ENCODE measurements around the gene RASSF7.
A peak's percentile ranks its signal among the peaks of the same experiment; 100 is the strongest.

Gene RASSF7

DNA sequence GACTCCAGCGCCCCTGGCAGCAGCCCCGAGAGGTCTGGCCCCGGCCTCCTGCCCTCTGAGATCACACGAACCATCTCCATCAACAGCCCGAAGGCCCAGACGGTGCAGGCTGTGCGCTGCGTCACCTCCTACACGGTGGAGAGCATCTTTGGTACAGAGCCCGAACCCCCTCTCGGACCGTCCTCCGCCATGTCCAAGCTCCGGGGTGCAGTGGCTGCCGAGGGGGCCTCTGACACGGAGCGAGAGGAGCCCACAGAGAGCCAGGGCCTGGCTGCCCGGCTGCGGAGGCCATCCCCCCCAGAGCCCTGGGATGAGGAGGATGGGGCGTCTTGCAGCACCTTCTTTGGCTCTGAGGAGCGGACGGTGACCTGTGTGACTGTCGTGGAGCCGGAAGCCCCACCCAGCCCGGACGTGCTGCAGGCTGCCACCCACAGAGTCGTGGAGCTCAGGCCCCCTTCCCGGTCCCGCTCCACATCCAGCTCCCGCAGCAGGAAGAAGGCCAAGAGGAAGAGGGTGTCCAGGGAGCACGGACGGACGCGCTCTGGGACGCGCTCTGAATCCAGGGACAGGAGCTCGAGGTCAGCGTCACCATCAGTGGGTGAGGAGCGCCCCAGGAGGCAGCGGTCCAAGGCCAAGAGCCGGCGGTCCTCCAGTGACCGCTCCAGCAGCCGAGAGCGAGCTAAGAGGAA, 47.3 kb downstream of the RASSF7 start:
- no peak for FAIRE-seq
- DNase-seq (ENCODE audit: insufficient read length, low spot score), result no peak

DNA sequence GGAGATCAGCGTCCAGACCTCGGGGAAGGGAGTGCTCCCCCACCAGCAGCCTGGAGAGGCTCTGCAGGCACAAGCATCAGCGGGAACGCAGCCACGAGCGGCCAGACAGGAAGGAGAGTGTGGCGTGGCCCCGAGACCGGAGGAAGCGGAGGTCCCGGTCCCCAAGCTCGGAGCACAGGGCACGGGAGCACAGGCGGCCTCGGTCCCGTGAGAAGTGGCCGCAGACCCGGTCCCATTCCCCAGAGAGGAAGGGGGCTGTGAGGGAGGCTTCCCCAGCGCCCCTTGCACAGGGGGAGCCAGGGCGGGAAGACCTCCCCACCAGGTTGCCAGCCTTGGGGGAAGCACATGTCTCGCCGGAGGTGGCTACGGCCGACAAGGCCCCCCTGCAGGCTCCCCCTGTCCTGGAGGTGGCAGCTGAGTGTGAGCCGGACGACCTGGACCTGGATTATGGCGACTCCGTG, 48.1 kb downstream of the RASSF7 start:
- no peak for FAIRE-seq
- DNase-seq (ENCODE audit: insufficient read length, low spot score), result no peak

DNA sequence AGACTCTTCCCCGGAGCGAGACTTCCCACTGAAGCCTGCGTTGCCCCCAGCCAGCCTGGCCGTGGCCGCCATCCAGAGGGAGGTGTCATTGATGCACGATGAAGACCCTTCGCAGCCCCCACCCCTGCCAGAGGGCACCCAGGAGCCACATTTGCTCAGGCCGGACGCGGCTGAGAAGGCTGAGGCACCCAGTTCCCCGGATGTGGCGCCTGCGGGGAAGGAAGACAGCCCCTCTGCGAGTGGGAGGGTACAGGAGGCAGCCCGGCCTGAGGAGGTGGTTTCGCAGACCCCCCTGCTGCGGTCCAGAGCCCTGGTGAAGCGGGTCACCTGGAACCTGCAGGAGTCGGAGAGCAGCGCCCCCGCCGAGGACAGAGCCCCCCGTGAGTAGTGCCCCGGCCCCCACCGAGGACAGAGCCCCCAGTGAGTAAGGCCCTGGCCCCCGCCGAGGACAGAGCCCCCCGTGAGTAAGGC, 48.6 kb downstream of the RASSF7 start:
- DNase-seq (ENCODE audit: insufficient read length, low spot score), result no peak
- no peak for FAIRE-seq

DNA sequence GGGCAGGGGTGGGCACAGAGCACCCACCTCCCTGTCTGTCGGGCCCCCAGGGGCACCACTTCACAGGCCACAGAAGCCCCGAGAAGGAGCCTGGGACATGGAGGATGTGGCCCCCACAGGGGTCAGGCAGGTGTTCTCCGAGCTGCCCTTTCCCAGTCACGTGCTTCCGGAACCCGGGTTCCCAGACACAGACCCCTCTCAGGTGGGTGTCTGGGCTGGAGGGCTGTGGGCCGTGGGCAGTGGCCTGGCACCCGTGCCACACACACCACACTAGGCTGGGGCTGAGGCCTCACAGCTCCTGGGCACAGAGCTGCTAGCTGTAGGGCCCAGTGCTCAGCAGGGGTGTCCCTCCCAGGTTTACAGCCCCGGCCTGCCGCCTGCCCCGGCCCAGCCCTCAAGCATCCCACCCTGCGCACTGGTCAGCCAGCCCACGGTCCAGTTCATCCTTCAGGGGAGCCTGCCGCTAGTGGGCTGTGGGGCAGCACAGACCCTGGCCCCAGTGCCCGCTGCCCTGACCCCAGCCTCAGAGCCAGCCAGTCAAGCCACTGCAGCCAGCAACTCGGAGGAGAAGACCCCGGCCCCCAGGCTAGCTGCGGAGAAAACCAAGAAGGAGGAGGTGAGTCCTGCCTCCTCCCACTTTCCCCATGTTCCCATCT, 49.5 kb downstream of the RASSF7 start:
- no peak for DNase-seq (ENCODE audit: insufficient read length, low spot score)
- FAIRE-seq, result no peak

DNA sequence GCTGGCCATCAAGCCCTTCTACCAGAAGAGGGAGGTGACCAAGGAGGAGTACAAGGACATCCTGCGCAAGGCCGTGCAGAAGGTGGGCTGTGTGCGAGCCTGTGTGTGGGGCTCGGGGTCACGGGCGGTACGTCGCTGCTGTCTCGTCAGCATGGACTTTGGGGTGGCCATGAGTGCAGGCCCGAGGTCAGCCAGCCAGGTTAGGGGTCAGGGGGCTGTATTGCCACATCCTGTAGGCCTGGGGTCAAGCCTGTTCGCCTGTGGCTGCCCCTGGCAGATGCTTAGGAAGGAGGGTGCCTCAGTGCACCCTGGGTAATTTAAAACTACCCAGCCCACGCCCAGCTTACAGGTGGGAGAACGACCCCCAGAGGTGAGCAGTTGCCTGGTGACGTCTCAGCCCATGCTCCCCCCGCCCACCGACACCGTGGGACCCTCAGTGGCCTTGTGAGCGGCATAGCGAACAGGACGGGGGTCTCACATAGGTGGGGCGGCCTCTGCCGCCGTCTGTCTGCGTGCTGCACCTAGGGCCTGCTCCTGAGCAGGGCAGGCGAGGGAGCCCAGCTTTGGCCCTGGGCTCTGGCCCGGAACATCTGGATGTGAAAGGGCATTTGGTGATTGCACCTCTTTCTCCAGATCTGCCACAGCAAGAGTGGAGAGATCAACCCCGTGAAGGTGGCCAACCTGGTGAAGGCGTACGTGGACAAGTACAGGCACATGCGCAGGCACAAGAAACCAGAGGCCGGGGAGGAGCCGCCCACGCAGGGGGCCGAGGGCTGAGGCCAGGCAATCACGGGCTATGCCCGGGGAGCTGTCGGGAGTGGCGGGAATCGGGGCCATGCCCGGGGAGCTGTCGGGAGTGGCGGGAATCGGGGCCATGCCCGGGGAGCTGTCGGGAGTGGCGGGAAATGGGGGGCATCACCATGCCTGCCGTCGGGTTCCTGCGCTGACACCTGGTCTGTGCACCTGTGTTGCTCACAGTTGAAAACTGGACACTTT, 50.5 kb downstream of the RASSF7 start:
- FAIRE-seq (no peak), DNase-seq (ENCODE audit: insufficient read length, low spot score) (no peak)

DNA sequence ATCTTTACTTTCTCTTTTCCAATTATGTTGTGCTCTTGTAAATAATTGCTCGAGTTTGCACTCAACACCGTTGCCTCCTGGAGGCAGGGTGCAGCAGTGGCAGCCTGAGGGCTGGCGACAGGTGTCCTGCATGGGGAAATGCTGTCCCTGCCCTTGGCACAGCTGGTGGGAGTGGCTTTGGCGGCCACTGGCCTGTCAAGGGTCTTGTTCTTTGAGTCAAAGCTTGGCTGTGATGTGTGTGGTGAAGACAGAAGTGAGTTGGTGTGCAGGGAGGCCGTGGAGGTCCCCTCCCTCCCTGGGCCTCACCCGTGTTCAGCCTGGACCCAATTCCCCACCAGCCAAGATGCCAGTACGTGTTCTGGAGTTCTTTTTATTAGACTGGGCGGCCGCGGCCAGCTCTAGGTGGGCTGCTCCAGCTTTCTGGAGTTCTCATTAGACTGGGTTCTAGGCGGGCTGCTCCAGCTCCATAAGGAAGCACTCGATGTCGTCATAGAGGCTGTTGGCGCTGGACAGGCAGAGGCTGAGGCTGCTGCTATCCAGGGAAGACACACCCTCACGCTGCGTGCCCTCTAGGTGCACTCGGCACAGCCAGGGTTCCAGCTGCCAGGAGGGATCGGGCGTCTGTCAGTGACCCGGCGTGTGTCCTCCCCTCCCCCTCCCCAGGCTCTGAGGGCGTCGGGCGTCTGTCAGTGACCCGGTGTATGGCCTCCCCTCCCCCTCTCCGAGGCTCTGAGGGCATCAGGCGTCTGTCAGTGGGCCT, 51.6 kb downstream of the RASSF7 start:
- FAIRE-seq (no peak), DNase-seq (ENCODE audit: insufficient read length, low spot score) (peak; percentile 36)

DNA sequence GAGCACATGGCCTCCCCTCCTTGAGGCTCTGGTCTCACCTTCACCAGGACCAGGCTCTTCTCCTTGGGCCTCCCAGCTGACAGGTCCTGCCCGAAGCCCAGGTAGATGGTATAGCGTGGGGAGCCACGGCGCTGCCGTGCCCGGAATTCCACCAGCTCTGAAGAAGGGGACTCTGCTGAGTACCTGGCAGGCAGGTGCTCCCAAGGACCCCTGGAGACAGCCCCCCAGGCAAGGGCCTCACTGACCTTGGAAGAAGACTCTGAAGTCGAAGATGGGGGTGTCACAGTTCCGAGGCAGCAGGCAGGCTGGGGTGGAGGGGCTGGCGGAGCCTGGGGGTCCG, 52.2 kb downstream of the RASSF7 start:
- FAIRE-seq, result no peak
- DNase-seq (ENCODE audit: insufficient read length, low spot score), result no peak

DNA sequence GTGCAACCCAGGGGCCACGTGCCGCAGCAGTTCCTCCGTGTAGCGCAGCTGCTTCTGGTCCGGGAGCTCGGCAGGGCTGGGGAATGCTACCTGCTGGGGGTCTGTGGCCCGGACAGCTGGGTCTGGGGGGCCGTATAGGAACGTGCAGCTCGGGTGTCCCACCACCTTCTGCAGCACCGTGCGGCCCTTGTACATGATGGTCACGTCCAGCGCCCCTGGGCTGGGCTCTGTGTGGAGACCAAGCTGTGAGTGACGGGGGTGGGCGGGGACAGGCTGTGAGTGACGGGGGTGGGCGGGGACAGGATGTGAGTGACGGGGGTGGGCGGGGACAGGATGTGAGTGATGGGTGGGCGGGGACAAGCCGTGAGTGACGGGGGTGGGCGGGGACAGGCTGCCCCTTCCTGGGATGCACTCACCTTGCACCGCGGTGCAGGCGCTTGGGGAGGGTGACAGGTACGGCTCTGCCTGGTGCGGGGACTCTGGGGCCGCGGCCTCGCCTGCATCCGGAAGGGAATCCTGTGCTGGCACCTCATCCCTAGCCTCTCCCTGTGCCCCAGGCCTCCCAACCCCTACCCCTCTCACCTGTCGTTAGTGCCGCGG, 52.7 kb downstream of the RASSF7 start:
- FAIRE-seq (no peak), DNase-seq (ENCODE audit: insufficient read length, low spot score) (peak; percentile 43)
